GM21515 (cell line): ENCODE measurements around the gene VEPH1.

Experiments used
- ATAC-seq: cut with Tn5 transposase; IDR thresholded peaks from one replicate; pipeline ENCODE4 v1.9.1; 2021; ENCODE audit not compliant: unreplicated experiment

The VEPH1 gene

GRCh38 chr3:157479464-157480243 is 23.6 kb downstream of the VEPH1 start:
- ATAC-seq: no peak

GRCh38 chr3:157477441-157477840 is 25.8 kb downstream of the VEPH1 start:
- no peak for ATAC-seq

DNA sequence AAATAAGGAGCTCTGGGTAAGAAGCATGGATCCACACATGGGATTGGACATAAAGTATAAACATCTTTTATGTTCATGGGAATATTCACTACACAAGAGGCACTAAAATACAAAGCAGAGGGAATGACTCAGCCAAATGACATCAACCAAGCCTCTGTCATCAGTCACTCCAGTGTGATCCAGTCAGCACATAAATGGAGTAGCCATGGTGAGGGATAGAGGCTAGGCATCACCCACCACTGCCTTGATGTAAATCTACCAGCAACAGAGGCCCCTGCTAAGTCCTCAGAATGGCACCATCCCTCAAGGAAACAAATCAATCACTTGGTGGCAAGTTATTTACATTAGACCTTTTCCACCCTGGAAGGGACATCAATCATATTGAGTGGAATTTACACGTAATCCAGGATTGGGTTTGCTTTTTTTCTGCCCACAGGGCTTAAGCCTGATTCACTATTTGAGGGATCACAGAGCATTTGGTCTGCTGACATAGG is 27.2 kb downstream of the VEPH1 start:
- ATAC-seq: no peak

GRCh38 chr3:157472648-157473047 is 30.6 kb downstream of the VEPH1 start:
- no peak for ATAC-seq

DNA sequence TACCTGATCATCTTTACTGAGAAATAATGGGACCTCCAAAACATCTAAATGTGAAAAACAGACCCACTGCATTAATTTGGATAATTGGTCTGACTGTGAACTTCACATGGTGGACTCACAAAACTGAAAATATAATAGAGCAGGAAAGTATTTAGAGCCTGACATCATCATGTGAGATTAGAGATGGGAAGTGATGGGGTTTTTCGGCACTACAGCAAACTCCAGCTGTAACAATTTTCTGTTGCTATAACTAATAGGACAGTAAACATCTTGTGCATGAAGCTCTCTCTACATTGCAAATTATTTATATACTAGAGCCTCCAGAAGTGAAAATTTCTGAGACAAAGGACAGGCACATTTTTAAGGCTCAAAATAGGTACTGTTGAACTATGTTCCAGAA is 32.2 kb downstream of the VEPH1 start:
- ATAC-seq: no peak

- ATAC-seq: no peak
These were observed 33.5 kb downstream of the VEPH1 start for GRCh38 chr3:157469561-157470294.

GRCh38 chr3:157467200-157467599 is 36.0 kb downstream of the VEPH1 start:
- no peak for ATAC-seq

DNA sequence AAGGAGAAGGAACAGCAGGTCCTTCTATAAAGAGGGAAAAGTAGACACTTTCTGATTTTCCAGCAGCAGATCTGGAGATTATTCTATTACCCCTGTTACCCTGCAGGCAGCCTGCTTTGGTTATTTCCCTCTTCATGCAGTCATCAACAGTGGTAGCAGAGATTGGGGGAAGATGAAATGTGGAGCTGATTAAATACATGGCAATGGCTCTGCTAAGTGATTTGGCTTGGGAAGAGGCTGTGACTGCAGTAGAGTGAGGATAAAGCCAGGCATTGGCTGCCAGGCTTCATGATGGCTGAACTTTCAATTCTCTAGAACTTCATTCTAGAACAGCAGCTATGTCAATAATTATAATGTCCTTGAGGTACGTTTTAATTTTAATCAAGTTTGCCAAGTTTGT is 37.5 kb downstream of the VEPH1 start:
- ATAC-seq: no peak

DNA sequence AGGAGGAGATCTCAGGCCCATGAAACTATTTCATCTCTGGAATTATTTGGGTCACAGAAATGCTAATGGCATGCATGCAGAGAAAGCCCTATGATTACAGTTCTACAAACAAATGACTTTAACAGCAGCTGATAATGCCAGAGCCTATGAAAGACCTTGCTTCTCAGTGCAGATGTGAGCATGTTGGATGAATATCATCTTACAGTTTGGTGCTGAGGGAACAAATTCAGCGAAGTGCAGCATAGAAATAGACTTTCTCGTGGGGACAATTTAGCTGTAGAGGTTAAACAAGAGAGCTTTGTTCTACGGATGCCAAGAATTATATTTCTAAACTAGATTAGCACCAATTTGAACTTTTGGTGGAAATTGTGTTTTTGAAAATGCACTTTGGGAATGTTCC is 38.9 kb downstream of the VEPH1 start:
- ATAC-seq: no peak

- no peak for ATAC-seq
These were observed 39.4 kb downstream of the VEPH1 start for GRCh38 chr3:157463816-157464215.

GRCh38 chr3:157460253-157460652 is 43.0 kb downstream of the VEPH1 start:
- no peak for ATAC-seq

GRCh38 chr3:157459706-157460105 is 43.5 kb downstream of the VEPH1 start:
- no peak for ATAC-seq

DNA sequence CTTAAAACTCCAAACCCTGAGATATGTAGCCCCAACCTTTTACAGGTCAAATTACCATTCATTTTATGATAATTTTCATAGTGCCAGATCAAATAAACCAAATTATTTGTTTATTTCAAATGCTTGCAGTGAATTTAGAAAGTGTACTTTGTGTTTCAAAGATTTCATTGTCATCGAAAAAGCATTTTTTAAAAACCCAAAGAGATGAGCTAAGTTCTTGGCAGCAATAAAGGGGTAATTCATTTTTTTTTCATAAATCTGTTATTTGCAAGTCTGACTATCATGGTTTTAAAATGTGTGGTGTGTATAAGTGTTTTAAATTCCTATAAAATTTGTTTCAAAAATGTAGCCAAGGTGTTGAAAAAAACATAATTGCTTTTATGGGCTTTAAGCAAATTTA is 49.4 kb downstream of the VEPH1 start:
- ATAC-seq: no peak

DNA sequence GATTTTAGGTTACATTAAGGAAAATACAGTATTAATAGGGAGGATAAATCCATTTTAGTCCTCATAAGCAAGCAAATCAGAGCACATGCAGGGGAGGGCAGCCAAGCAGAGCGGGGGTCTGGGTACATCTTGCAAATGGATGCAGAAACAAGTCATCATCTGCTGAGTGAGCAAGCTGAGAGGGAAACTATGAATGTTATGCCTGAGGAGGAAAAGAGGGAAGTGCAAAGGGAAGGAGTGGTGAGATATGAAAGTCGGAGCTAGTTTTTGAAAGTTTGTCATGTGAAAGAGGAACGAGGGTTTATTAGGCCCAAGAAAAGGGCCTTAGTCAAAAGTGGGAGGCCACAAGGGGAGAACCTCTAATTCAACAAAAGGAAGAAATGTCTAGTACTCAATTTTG is 51.1 kb downstream of the VEPH1 start:
- ATAC-seq: no peak

DNA sequence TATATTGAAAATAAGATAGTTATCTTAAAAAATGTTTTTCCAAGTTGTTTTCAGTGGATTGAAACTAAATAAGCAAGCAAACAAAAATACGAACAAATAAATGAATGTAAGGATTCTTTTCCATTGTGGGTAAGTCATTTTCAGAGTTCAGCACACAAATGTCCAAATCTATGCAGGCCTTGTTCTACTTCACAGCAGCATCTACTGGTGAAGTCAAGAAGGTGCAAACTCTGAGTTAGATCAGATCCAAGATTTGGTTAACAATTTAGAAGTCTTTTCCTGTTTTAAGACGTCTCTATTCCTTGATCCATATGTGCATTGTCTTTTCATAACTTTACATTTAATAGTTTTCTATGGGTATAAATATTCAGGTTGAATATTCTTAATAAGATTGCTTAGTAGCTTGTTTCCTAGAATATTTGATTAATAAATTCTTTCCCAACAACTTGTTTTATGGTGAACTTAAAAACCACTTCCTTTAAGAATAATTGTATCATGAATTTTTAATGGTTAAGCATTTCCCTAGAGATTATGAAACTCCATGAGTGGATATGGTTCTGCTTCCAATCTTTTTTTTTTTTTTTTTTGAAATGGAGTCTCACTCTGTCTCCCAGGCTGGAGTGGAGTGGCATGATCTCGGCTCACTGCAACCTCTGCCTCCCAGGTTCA is 56.1 kb downstream of the VEPH1 start:
- ATAC-seq: no peak

DNA sequence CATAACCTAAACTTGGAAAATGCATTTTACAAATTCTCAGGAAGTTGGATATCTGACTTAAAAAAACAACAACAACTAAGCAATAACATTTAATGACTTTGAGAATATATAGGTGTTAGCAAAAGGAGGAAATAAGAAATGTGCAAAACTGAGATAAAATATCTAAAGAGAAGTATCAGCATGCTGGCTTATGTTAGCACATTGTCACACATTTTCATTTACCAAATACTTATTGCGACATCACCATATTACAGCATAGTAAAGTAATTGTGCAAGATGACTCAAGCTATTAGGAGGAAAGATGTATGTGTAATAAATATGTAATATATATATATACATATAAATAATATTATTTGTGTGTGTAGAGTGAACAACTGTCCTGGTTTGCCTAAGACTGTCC is 57.4 kb downstream of the VEPH1 start:
- no peak for ATAC-seq

GRCh38 chr3:157444797-157445184 is 58.4 kb downstream of the VEPH1 start:
- no peak for ATAC-seq

DNA sequence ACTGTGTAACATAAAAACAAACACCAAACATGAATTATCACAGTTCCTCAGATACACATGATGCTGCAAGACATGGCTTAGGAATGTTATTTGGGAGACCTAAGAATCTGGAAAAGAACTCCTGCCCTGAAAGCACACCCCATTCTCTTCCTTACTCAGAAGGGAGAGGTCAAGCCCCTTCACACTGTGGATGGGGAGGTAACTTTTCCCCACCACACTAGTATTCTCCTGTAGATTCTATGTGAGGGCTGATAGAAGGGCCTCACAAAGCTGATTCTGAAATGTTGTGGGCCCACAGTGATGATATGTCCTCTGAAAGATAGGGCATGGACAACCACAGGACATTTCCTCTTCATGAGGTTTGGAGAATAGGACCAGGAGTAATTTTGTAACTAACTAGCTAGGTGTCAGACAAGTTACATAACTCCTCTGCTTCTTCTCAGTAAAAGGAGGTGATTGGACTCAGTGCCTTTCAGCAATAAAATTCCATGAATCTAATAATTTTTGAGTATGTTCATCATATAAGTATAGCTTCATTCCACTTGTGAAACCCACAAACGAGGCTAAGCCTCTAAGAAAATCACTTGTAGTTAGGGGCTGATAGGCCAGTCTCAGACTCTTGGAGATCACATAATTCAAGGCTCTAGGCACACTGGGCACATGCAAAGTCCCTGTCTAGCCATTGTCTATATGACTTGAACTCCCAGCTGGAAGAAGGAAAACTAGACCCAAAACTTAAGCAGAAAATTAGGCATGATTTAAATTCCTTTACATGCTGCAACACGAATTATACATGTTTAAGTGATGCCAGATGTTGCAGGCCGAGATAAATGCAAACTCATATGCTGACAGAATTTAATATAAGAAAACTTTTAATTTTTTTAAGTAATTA is 59.1 kb downstream of the VEPH1 start:
- ATAC-seq: no peak

DNA sequence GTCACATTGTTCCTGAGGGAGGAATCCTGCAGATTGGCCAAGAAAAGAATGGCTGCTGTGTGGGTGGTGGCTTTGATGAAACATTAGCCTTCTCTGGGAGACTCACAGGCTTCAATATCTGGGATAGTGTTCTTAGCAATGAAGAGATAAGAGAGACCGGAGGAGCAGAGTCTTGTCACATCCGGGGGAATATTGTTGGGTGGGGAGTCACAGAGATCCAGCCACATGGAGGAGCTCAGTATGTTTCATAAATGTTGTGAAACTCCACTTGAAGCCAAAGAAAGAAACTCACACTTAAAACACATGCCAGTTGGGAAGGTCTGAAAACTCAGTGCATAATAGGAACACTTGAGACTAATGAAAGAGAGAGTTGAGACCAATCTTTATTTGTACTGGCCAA is 60.5 kb downstream of the VEPH1 start:
- no peak for ATAC-seq

DNA sequence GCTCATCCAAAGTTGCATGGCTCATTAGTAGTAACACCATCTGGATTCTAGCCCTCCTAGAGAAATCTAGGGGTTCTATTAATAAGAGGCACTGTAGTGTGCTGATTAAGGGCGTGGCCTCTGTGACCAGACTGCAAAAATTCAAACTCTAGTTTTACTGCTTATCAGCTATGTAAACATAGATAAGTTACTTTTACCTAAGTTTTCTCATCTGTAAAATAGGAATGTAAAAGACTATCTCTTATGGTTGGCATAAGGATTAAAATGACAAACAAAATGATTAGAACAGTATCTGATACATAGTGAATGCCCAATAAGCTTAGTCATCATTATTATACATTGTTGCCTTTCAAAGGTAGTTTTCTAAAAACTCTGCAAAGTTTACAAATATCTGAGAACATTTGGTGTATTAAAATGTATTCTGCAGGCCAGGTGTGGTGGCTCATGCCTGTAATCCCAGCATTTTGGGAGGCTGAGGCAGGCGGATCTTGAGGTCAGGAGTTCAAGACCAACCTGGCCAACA is 62.1 kb downstream of the VEPH1 start:
- no peak for ATAC-seq
